SK-N-SH (cell line): ENCODE results near the gene PAK3. TPM values are rescaled to one million over a fixed set of nuclear protein-coding genes. Genes with fewer than 3 reads are reported as not detected.

ENCODE experiments used
- CTCF ChIA-PET: fragments of 300-600, 350-600 bp; formaldehyde crosslinking; extraction: SDS; loops from one replicate; lab custom pipeline; 2021; lab: Yijun Ruan, JAX
- POLR2A ChIA-PET: fragments of 350-600 bp; sonication (Branson Sonifier 250); formaldehyde crosslinking; extraction: SDS; loops from one replicate; lab custom pipeline; 2020; ENCODE audit warnings: antibody characterized with exemption, inconsistent platforms; lab: Yijun Ruan, JAX
- DNase-seq: peaks from one replicate; pipeline ENCODE4 v3.0.0; 2012
- H2AFZ ChIP-seq: fragments of 200-600 bp; sonication (generic); 2 replicates; pipeline ENCODE4 v1.8.1; 2016; ENCODE audit warnings: antibody characterized with exemption, mild to moderate bottlenecking, low read depth
- H3F3A ChIP-seq: fragments of 200-600 bp; sonication (generic); replicated peaks from 2 replicates; pipeline ENCODE3; 2016; ENCODE audit warnings: antibody characterized with exemption, mild to moderate bottlenecking; ENCODE audit not compliant: insufficient read depth
- H3K27ac ChIP-seq, 2 experiments: fragments of 200-500 bp in 1 of 2; fragments of 200-600 bp in 1 of 2; sonication (Bioruptor generic) in 1 of 2; sonication (generic), shearing (Covaris generic) in 1 of 2; 2 replicates each; pipeline versions ENCODE4 v1.5.1 to v1.6.1; 2014 to 2016; ENCODE audit warnings: low read depth in 2 of 2, inconsistent platforms in 1 of 2, low read length in 1 of 2, mild to moderate bottlenecking in 1 of 2, mixed read lengths in 1 of 2
- H3K27me3 ChIP-seq: fragments of 200-600 bp; sonication (generic), shearing (Covaris generic); 2 replicates; pipeline ENCODE4 v1.6.1; 2016; ENCODE audit warnings: mixed run types; ENCODE audit not compliant: insufficient read depth
- H3K36me3 ChIP-seq, 2 experiments: fragments of 200-500 bp in 1 of 2; fragments of 200-600 bp in 1 of 2; sonication (Bioruptor generic) in 1 of 2; sonication (generic) in 1 of 2; replicated peaks in 1 of 2; 2 replicates each; pipeline versions ENCODE3 to v1.5.1; 2014 to 2016; ENCODE audit warnings: low read length in 1 of 2, mild to moderate bottlenecking in 1 of 2; ENCODE audit not compliant: insufficient read depth in 2 of 2, control insufficient read depth in 1 of 2
- H3K4me1 ChIP-seq, 2 experiments: fragments of 200-500 bp in 1 of 2; fragments of 200-600 bp in 1 of 2; sonication (Bioruptor generic) in 1 of 2; sonication (generic), shearing (Covaris generic) in 1 of 2; 2 replicates each; pipeline versions ENCODE4 v1.5.1 to v1.6.1; 2014 to 2016; ENCODE audit warnings: low read depth in 1 of 2, low read length in 1 of 2, mixed run types in 1 of 2; ENCODE audit not compliant: insufficient read depth in 2 of 2, control insufficient read depth in 1 of 2
- H3K4me2 ChIP-seq: fragments of 200-600 bp; sonication (generic), shearing (Covaris generic); 2 replicates; pipeline ENCODE4 v1.6.1; 2017; ENCODE audit warnings: mixed run types
- H3K4me3 ChIP-seq, 2 experiments: fragments of 200-500 bp in 1 of 2; fragments of 200-600 bp in 1 of 2; sonication (Bioruptor generic) in 1 of 2; sonication (generic), shearing (Covaris generic) in 1 of 2; 2 replicates each; pipeline versions ENCODE4 v1.5.1 to v1.8.1; 2014 to 2016; ENCODE audit warnings: low read depth in 2 of 2, inconsistent platforms in 1 of 2, low read length in 1 of 2, mild to moderate bottlenecking in 1 of 2, mixed read lengths in 1 of 2, moderate library complexity in 1 of 2
- H3K79me2 ChIP-seq: fragments of 200-600 bp; sonication (generic); 2 replicates; pipeline ENCODE4 v1.8.1; 2017; ENCODE audit warnings: mild to moderate bottlenecking; ENCODE audit not compliant: insufficient read depth
- H3K9ac ChIP-seq: fragments of 200-600 bp; sonication (generic); 2 replicates; pipeline ENCODE4 v1.6.1; 2017; ENCODE audit warnings: mixed run types
- H3K9me2 ChIP-seq: fragments of 200-600 bp; sonication (generic); 2 replicates; pipeline ENCODE4 v1.6.1; 2017; ENCODE audit warnings: mixed run types
- H3K9me3 ChIP-seq: fragments of 200-600 bp; sonication (generic); 2 replicates; pipeline ENCODE4 v1.6.1; 2017; ENCODE audit warnings: mixed run types, mild to moderate bottlenecking, moderate library complexity
- H4K20me1 ChIP-seq: fragments of 200-600 bp; sonication (generic); 2 replicates; pipeline ENCODE4 v1.6.1; 2017; ENCODE audit warnings: mild to moderate bottlenecking, mixed run types; ENCODE audit not compliant: insufficient read depth
- EP300 ChIP-seq, 2 experiments: IDR thresholded peaks; 2 replicates each; pipeline versions ENCODE4 v1.4.0 to v1.6.1; 2012; ENCODE audit warnings: borderline replicate concordance in 1 of 2, low read depth in 1 of 2, low read length in 1 of 2
- JUND ChIP-seq: IDR thresholded peaks from 2 replicates; pipeline ENCODE4 v1.4.0; 2012
- MXI1 ChIP-seq: IDR thresholded peaks from 2 replicates; pipeline ENCODE4 v1.6.1; 2012; ENCODE audit warnings: mild to moderate bottlenecking, low read depth, low read length, improper control_type of control experiment
- NFIC ChIP-seq: IDR thresholded peaks from 2 replicates; pipeline ENCODE4 v1.4.0; 2012; ENCODE audit warnings: borderline replicate concordance
- NRF1 ChIP-seq: IDR thresholded peaks from 2 replicates; pipeline ENCODE4 v1.6.1; 2012; ENCODE audit warnings: low read depth, mild to moderate bottlenecking, low read length
- RCOR1 ChIP-seq: fragments of 150-350 bp; IDR thresholded peaks from 2 replicates; pipeline ENCODE4 v1.6.1; 2017; ENCODE audit warnings: antibody characterized with exemption, low read length
- REST ChIP-seq: IDR thresholded peaks from 2 replicates; pipeline ENCODE4 v1.6.1; 2012; ENCODE audit warnings: mild to moderate bottlenecking, low read depth, low read length, moderate library complexity
- RXRA ChIP-seq: IDR thresholded peaks from 2 replicates; pipeline ENCODE4 v1.4.0; 2012; ENCODE audit warnings: low read depth, mild to moderate bottlenecking, borderline replicate concordance
- SMC3 ChIP-seq: IDR thresholded peaks from 2 replicates; pipeline ENCODE4 v1.6.1; 2012; ENCODE audit warnings: low read depth, low read length, improper control_type of control experiment
- TEAD4 ChIP-seq: IDR thresholded peaks from 2 replicates; pipeline ENCODE4 v1.4.0; 2012; ENCODE audit warnings: mild to moderate bottlenecking, borderline replicate concordance; ENCODE audit not compliant: insufficient read depth
- USF1 ChIP-seq: IDR thresholded peaks from 2 replicates; pipeline ENCODE4 v1.4.0; 2012; ENCODE audit warnings: low read depth, borderline replicate concordance
- polyA plus RNA-seq, 3 experiments: library from polyadenylated mRNA; depleted of rRNA; stranded (reverse); fragments of >200 nt; gene quantifications; 2 replicates each; pipeline ENCODE4 v1.2.3, GENCODE V29; 2012
- TF ChIP-seq, protein P1 (sequence below): fragments of 200-600 bp; sonication (generic); IDR thresholded peaks from 2 replicates; pipeline ENCODE4 v1.6.1; 2017; ENCODE audit warnings: antibody characterized with exemption, mild to moderate bottlenecking, moderate library complexity
- TF ChIP-seq, protein P2 (sequence below): IDR thresholded peaks from 2 replicates; pipeline ENCODE4 v1.4.0; 2012; ENCODE audit warnings: low read depth, borderline replicate concordance
- TF ChIP-seq, protein P3 (sequence below): IDR thresholded peaks from 2 replicates; pipeline ENCODE4; 2012

The PAK3 gene
- polyA plus RNA-seq, 1 of the 3 experiments (the other 2 are of a cell fraction) = 0.23 TPM

GRCh38 chrX:111145878-111146277 lies 49.9 kb downstream of the PAK3 start:
- ChIA-PET POLR2A (no interaction called here), CTCF (no interaction called here)
- Histone ChIP-seq H4K20me1 (no peaks in the 10 kb centered on the region), H3K27me3 (peaks cover 5% of the 10 kb centered on the region; the same call in 1 of the 2 replicates), H3K4me1 (no peaks in the 10 kb centered on the region), H3K27ac (no peak overlapping the region), H3K9me2 (no peaks in the 10 kb centered on the region), H3K4me2 (no peak overlapping the region), H3K9ac (no peak overlapping the region), H3K36me3 (no peaks in the 10 kb centered on the region), H3K79me2 (no peaks in the 10 kb centered on the region), H3K4me3 (no peak overlapping the region), H2AFZ (no peak overlapping the region), H3F3A (no peaks in the 10 kb centered on the region), H3K9me3 (no peaks in the 10 kb centered on the region)
- DNase-seq = no peak
- TF ChIP-seq, protein P1, sequence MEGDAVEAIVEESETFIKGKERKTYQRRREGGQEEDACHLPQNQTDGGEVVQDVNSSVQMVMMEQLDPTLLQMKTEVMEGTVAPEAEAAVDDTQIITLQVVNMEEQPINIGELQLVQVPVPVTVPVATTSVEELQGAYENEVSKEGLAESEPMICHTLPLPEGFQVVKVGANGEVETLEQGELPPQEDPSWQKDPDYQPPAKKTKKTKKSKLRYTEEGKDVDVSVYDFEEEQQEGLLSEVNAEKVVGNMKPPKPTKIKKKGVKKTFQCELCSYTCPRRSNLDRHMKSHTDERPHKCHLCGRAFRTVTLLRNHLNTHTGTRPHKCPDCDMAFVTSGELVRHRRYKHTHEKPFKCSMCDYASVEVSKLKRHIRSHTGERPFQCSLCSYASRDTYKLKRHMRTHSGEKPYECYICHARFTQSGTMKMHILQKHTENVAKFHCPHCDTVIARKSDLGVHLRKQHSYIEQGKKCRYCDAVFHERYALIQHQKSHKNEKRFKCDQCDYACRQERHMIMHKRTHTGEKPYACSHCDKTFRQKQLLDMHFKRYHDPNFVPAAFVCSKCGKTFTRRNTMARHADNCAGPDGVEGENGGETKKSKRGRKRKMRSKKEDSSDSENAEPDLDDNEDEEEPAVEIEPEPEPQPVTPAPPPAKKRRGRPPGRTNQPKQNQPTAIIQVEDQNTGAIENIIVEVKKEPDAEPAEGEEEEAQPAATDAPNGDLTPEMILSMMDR = no peak
- TF ChIP-seq RCOR1 = no peak
- no peak for TF ChIP-seq RXRA
- no peak for TF ChIP-seq EP300 (IDR thresholded peaks at IDR 0.05; ENCODE audit: borderline replicate concordance in 1 of 2, low read depth in 1 of 2, low read length in 1 of 2)
- no peak for TF ChIP-seq SMC3
- TF ChIP-seq, protein P2, sequence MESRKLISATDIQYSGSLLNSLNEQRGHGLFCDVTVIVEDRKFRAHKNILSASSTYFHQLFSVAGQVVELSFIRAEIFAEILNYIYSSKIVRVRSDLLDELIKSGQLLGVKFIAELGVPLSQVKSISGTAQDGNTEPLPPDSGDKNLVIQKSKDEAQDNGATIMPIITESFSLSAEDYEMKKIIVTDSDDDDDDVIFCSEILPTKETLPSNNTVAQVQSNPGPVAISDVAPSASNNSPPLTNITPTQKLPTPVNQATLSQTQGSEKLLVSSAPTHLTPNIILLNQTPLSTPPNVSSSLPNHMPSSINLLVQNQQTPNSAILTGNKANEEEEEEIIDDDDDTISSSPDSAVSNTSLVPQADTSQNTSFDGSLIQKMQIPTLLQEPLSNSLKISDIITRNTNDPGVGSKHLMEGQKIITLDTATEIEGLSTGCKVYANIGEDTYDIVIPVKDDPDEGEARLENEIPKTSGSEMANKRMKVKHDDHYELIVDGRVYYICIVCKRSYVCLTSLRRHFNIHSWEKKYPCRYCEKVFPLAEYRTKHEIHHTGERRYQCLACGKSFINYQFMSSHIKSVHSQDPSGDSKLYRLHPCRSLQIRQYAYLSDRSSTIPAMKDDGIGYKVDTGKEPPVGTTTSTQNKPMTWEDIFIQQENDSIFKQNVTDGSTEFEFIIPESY = no peak
- no peak for TF ChIP-seq TEAD4
- no peak for TF ChIP-seq NRF1
- no peak for TF ChIP-seq REST
- no peak for TF ChIP-seq NFIC
- TF ChIP-seq, protein P3, sequence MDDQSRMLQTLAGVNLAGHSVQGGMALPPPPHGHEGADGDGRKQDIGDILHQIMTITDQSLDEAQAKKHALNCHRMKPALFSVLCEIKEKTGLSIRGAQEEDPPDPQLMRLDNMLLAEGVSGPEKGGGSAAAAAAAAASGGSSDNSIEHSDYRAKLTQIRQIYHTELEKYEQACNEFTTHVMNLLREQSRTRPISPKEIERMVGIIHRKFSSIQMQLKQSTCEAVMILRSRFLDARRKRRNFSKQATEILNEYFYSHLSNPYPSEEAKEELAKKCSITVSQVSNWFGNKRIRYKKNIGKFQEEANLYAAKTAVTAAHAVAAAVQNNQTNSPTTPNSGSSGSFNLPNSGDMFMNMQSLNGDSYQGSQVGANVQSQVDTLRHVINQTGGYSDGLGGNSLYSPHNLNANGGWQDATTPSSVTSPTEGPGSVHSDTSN = no peak
- TF ChIP-seq JUND = no peak
- TF ChIP-seq MXI1 = no peak
- TF ChIP-seq USF1 = no peak
